ENCODE measurements around the gene MRTFA. TPM values are rescaled to one million over a fixed set of nuclear protein-coding genes. Genes with fewer than 3 reads are reported as not detected.
"Not testable (repeated sequence)": the region's sequence is repeated elsewhere in the genome, so short reads cannot be mapped to it uniquely, and the experiment has no call there.

Gene MRTFA
- total RNA-seq, 4 donors from 2014 or later = 81.4 to 210 (median 122) TPM

DNA sequence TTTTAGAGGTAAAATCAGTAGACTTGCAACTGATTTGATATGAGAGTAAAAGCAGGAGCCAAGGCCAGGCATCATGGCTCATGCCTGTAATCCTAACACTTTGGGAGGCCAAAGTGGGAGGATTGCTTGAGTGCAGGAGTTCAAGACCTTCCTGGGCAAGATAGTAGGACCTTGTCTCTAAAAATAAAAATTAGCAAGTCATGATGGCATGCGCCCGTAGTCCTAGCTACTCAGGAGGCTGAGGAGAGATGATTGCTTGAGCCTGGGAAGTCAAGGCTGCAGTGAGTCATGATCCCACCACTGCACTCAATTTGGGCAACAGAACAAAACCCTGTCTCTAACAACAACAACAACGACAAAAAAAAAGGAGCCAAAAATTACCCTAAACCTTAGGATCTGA is 252.6 kb downstream of the MRTFA start:
- intact Hi-C loops (cut with DNase I) = no loop called here
- no peak for DNase-seq
- Histone ChIP-seq H3K9me3 (no peaks in the 10 kb centered on the region), H3K27me3 (no peaks in the 10 kb centered on the region), H3K36me3 (no peaks in the 10 kb centered on the region), H3K27ac (no peak overlapping the region), H3K4me3 (replicated peaks in 1 of 3) (no peak overlapping the region), H3K4me1 (peaks cover 14 to 17% of the 10 kb centered on the region in 2 donors)
- TF ChIP-seq POLR2A (IDR thresholded peaks at IDR 0.05) (no peak), CTCF (IDR thresholded peaks at IDR 0.05) (no peak)
- 84 to 86% methylated on average over 3 of the region's 3 CpGs for WGBS, 2 donors

DNA sequence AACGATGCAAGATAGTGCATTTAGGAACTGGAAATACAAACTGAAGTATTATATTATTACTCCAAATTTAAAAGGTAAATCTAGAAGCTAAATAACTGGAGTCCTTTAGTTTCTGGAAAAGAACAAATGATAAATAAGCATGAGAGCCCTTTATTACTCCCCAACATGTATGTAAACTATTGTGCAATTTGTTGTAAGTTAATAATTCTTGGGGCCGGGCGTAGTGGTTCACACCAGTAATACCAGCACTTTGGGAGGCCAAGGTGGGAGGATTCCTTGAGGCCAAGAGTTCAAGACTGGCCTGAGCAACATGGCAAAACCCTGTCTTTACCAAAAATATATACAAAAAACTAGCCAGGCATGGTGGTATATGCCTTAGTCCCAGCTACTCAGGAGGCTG is 255.1 kb downstream of the MRTFA start:
- no peaks in the 10 kb centered on the region for H3K9me3 ChIP-seq
- H3K36me3 ChIP-seq = no peaks in the 10 kb centered on the region
- H3K4me3 ChIP-seq (replicated peaks in 1 of 3) = no peak overlapping the region
- H3K4me1 ChIP-seq = peaks cover 0 to 10% of the 10 kb centered on the region in 2 donors
- 94 to 99% methylated on average over 3 of the region's 3 CpGs for WGBS, 2 donors
- no peaks in the 10 kb centered on the region for H3K27me3 ChIP-seq
- no peak for TF ChIP-seq POLR2A (IDR thresholded peaks at IDR 0.05)
- DNase-seq = no peak
- intact Hi-C loops (cut with DNase I) = no loop called here
- no peak overlapping the region for H3K27ac ChIP-seq

GRCh38 chr22:40378448-40378847 is 258.1 kb downstream of the MRTFA start:
- H3K36me3 ChIP-seq; DNase-seq; H3K4me1 ChIP-seq; H3K27me3 ChIP-seq; H3K9me3 ChIP-seq; H3K4me3 ChIP-seq (replicated peaks in 1 of 3); H3K27ac ChIP-seq; intact Hi-C loops (cut with DNase I): not testable (repeated sequence)
- WGBS, 2 donors = 92 to 94% methylated on average over 11 of the region's 11 CpGs

- Histone ChIP-seq H3K9me3 (no peaks in the 10 kb centered on the region), H3K4me1 (peaks cover 5% of the 10 kb centered on the region in 2 donors), H3K27me3 (no peaks in the 10 kb centered on the region), H3K4me3 (replicated peaks in 1 of 3) (no peak overlapping the region), H3K36me3 (no peaks in the 10 kb centered on the region), H3K27ac (no peak overlapping the region)
- intact Hi-C loops (cut with DNase I) = no loop called here
- WGBS, 2 donors = 90 to 99% methylated on average over 2 of the region's 2 CpGs
- TF ChIP-seq POLR2A (IDR thresholded peaks at IDR 0.05) = no peak
- TF ChIP-seq CTCF (IDR thresholded peaks at IDR 0.05) = no peak
- no peak for DNase-seq
Measured at GRCh38 chr22:40377931-40378330, 258.6 kb downstream of the MRTFA start.

DNA sequence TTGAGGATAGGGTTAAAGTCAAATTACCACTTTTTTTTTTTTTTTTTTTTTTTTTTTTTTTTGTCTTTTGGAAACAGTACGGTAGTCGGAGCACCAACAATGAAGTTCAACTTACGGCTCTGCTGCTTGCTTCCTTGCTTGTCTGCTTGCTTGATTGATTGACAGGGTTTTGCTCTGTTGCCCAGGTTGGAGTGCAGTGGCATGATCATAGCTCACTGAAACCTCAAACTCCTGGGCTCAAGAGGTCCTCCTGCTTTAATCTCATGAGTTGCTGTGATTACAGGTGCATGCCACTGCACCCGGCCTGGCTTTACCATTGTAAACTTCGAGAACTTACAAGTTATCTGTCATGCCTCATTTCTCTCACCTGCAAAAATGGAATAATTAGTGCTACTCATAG is 260.4 kb downstream of the MRTFA start:
- H3K27ac ChIP-seq = peak overlapping the region in 2 of 3 donors; percentile 8 to 66
- WGBS, 2 donors = 28 to 40% methylated on average over 5 of the region's 5 CpGs
- intact Hi-C loops (cut with DNase I) = no loop called here
- no peak overlapping the region for H3K4me3 ChIP-seq (replicated peaks in 1 of 3)
- H3K27me3 ChIP-seq = no peaks in the 10 kb centered on the region
- no peaks in the 10 kb centered on the region for H3K36me3 ChIP-seq
- peak; percentile 85 to 89 for DNase-seq
- TF ChIP-seq CTCF (IDR thresholded peaks at IDR 0.05) = no peak
- TF ChIP-seq POLR2A (IDR thresholded peaks at IDR 0.05) = no peak
- H3K9me3 ChIP-seq = no peaks in the 10 kb centered on the region
- peaks cover 17% of the 10 kb centered on the region in 2 donors for H3K4me1 ChIP-seq

DNA sequence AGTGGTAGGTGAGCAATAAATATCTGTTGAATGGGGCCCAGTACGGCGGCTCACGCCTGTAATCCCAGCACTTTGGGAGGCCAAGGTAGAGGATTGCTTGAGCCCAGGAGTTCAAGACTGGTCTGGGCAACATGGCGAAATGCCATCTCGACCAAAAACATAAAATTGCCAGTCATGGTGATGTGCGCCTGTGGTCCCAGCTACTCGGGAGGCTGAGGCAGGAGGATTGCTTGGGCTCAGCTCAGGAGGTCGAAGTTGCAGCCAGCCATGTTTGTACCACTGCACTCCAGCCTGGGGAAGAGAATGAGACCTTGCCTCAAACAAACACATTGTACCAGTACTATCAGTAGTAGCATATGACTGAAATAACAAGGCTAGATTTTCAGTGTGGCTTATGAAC is 262.0 kb downstream of the MRTFA start:
- intact Hi-C loops (cut with DNase I) = no loop called here
- 91 to 96% methylated on average over 8 of the region's 8 CpGs for WGBS, 2 donors
- no peak for TF ChIP-seq POLR2A (IDR thresholded peaks at IDR 0.05)
- no peak for TF ChIP-seq CTCF (IDR thresholded peaks at IDR 0.05)

More for the DNA sequence above, 262.0 kb downstream of the MRTFA start:
- peaks cover 17% of the 10 kb centered on the region in 2 donors for H3K4me1 ChIP-seq
- H3K27ac ChIP-seq = no peak overlapping the region
- H3K27me3 ChIP-seq = no peaks in the 10 kb centered on the region
- no peak overlapping the region for H3K4me3 ChIP-seq (replicated peaks in 1 of 3)
- no peaks in the 10 kb centered on the region for H3K36me3 ChIP-seq
- no peak for DNase-seq
- H3K9me3 ChIP-seq = no peaks in the 10 kb centered on the region

Data from thyroid gland (tissue), 4 donors.